ENCODE results near the gene FHIP1B.

FHIP1B gene

GRCh38 chr11:6199174-6199810, 35.1 kb downstream of the FHIP1B start, which contains the start of gene OR52W1:
TSS of gene OR52W1 (plus strand) at chr11:6199224. CDS start at chr11:6199224, 0 bp downstream.
- no peak for DNase-seq

GRCh38 chr11:6197466-6198200, 36.8 kb downstream of the FHIP1B start:
- peak; percentile 10 for DNase-seq

GRCh38 chr11:6196396-6196795, 38.0 kb downstream of the FHIP1B start:
- DNase-seq = no peak

DNA sequence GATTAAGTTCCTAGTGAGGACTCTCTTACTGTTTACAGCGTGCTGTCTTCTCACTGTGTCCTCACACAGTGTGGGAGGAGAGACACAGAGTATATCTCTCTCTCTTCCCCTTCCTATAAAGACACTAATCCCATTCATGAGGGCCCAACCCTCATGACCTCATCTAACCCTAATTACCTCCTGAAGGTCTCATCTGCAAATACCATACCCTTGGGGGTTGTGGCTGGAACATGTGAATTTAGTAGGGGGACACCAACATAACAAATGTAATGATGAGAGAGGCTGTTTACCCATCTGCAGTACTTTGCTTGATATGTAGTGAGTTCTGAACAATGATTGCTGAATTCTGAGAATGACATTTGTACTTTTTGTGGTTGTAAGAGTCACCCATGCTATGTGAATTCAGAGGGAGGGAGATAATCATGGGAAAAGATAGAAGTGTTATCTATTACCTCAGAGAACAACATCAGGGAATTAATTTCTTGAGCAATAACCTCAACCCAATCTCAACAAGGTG, 40.3 kb downstream of the FHIP1B start:
- no peak for DNase-seq

- DNase-seq = no peak
Observed at GRCh38 chr11:6191742-6192141, 42.7 kb downstream of the FHIP1B start.

GRCh38 chr11:6175440-6175839, 59.0 kb downstream of the FHIP1B start:
- DNase-seq = no peak

DNA sequence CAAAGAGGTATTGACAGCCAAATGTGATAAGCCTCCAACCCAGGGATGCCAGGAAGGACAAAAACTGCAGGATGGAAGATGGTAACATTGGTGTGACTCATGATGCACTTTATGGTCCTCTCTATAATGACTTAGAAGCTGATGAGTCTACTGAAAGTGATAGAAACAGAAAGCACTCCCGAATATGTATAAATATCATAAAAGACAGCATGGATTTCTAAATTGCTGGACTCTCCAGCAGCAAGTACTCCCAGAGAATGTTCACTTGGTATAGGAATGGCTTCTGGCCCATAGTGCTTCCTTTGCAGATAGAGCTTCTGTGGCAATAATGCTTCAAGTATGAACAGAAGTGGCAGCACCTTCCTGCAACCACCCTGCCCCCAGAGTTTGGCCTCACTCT, 64.2 kb downstream of the FHIP1B start, which contains the start of gene OR52B2:
OR52B2 (minus strand) TSS at position 101 of the 400 bp plus-strand sequence; CDS start at position 101, 0 bp downstream.
- DNase-seq = no peak

Data from NCI-H69 (cell line).